CD4-positive, alpha-beta T cell treated with Interleukin-4 for 4 hours (primary cell): ENCODE results near the gene BCO1.

Experiments used
- DNase-seq: peaks from one replicate; pipeline ENCODE4 v3.0.0-alpha.2; 2020

Gene BCO1

DNA sequence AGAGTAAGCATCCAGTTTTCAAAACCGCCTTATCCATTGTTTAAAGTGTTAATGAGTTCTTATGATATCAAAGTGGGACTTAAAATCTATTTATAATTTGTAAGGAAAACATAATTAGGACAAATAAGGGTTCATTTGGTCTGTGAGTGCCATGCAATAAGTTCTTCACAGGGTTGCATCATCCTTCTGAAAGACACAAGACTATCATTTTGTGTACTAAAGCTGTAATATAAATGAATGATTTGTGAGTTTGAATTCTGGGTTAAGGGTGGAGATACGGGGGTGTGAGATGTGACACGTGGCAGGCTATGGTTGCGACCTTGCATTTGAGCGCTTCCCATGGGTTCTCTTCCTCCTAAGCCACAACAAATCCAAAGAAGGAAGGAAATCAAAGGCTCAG lies 83.0 kb downstream of the BCO1 start:
- DNase-seq: no peak

DNA sequence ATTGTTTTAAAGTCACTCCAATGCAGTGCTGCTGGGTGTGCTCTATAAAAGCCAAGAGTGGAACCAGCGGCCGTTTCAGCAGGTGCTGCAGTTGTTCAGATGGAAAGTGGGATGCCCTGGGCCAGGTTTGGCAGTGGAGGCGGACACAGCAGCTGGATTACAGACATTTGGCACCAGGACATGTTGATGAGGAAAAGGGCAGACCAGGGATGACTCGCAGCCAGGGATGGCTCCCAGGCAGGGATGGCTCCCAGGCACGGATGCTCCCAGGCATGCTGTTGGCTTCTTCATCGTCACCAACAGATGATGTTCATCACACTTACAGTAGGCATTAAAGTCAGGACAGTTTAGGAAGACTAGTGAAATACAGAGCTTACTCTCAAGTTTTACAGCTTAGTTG lies 86.3 kb downstream of the BCO1 start:
- DNase-seq: no peak

- DNase-seq: no peak
Observed at GRCh38 chr16:81327011-81327410, 88.5 kb downstream of the BCO1 start.

- no peak for DNase-seq
Observed at GRCh38 chr16:81327447-81328196, 89.1 kb downstream of the BCO1 start.

DNA sequence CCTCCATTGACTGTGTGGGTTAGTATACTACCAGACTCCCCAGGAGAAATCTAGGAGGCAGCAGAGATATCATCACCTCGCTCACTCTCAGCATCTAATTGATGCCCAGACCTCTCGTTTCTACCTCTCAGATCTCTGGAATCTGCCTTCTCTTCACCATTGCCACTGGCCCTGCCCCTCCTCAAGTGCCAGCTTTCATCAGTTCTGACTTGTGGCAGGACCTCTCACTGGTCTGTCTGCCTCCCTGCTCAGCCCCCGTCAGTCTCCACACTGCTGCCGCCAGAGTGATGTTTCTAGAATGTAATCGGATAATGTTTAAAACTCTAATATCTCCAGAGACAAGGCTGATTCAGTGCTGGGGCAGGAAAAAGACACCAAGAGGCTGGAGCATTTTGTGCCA lies 91.5 kb downstream of the BCO1 start:
- no peak for DNase-seq

- no peak for DNase-seq
Observed at GRCh38 chr16:81333356-81333755, 94.9 kb downstream of the BCO1 start.

GRCh38 chr16:81335669-81336068 lies 97.2 kb downstream of the BCO1 start:
- no peak for DNase-seq

DNA sequence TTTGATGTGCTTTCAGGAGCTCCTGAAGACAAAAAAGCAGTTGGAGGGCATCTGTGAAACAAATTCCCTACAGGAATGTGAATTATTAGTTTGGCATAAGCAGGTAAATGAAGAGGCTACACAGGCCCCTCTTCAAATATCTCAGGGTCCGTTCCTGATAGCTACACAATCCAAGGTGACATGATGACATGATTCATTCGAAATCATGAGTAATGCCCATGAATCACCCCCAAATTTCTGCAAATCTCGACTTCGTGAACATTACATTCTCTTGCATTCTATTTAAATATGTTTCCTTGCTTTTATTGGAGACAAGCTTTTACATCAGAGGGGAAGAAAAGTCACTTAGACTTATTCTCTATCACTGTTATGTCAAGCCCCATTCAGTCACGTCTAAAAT lies 98.6 kb downstream of the BCO1 start:
- DNase-seq: no peak
